ENCODE results near the gene ITGA8.
A peak's percentile ranks its signal among the peaks of the same experiment; 100 is the strongest.

ITGA8 gene

DNA sequence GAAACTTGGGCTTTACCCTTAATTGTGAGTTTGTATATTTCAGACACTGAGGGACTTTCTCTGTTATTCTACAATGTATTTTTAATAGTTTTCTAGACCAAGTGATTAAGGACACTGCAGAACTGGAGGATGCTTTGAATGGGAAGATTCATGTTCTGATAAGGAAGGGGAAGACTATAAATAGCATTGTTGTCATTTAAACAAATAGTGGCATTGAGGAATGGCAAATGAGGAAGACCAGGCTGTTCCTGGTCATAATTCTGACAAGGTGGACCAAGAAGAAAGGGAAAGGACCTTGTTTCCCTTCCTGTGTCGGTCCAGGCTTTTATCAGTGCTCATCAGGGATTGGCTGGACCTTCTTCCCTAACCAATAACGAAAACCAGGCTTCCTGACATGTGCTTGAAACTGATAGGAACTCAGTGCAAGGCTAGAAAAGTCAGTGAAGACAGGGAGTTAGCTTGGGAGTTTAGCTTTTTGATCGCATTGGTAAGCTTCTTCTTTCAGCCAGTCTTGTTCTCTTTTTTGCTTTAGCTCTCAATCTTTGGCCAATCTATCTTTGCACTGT, 116.2 kb downstream of the ITGA8 start:
- no peak for DNase-seq
- no peak overlapping the region for H3K4me3 Mint-ChIP-seq
- H3K9me3 Mint-ChIP-seq, result peaks cover 4% of the 10 kb centered on the region
- H3K27me3 Mint-ChIP-seq (ENCODE audit: low read depth, poor library complexity), result peaks cover 7% of the 10 kb centered on the region
- no peak overlapping the region for H3K27ac Mint-ChIP-seq
- peaks cover 12% of the 10 kb centered on the region for H3K4me1 Mint-ChIP-seq
- peaks cover 98% of the 10 kb centered on the region for H3K36me3 Mint-ChIP-seq (ENCODE audit: low read depth)
- no peak for TF ChIP-seq CTCF (IDR thresholded peaks at IDR 0.05)

GRCh38 chr10:15601819-15602218, 117.9 kb downstream of the ITGA8 start:
- Mint-ChIP-seq H3K27ac (no peak overlapping the region), H3K27me3 (ENCODE audit: low read depth, poor library complexity) (peaks cover 5% of the 10 kb centered on the region), H3K36me3 (ENCODE audit: low read depth) (peaks cover 100% of the 10 kb centered on the region), H3K4me3 (no peak overlapping the region), H3K9me3 (peaks cover 4% of the 10 kb centered on the region), H3K4me1 (peaks cover 27% of the 10 kb centered on the region)
- DNase-seq, result no peak
- TF ChIP-seq CTCF (IDR thresholded peaks at IDR 0.05), result no peak

- no peak for DNase-seq
- Mint-ChIP-seq H3K9me3 (no peaks in the 10 kb centered on the region), H3K4me1 (peaks cover 32% of the 10 kb centered on the region), H3K36me3 (ENCODE audit: low read depth) (peaks cover 91% of the 10 kb centered on the region), H3K27ac (no peak overlapping the region), H3K27me3 (ENCODE audit: low read depth, poor library complexity) (no peaks in the 10 kb centered on the region), H3K4me3 (no peak overlapping the region)
- no peak for TF ChIP-seq CTCF (IDR thresholded peaks at IDR 0.05)
Measured at GRCh38 chr10:15595260-15595659, 124.5 kb downstream of the ITGA8 start.

DNA sequence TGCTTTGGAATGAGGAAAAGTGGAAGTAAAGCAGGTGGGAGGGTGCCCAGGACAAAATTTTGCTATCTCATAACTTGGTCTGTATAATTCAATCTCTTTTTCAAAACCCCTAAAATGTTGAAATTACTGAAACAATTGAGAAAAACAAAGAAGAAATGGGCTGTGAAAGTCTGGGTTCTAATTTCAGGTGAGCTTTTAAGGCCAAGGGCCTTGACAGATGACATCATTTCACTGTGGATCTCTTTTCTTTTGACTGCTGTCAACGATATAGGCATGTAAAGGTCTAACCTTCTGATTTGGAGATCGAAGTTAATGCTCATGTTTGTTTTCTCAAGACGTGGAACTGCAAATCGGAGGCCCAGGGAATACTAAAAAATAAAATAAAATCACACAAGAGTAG, 127.8 kb downstream of the ITGA8 start:
- no peaks in the 10 kb centered on the region for H3K27me3 Mint-ChIP-seq (ENCODE audit: low read depth, poor library complexity)
- H3K4me1 Mint-ChIP-seq, result peaks cover 37% of the 10 kb centered on the region
- H3K4me3 Mint-ChIP-seq, result no peak overlapping the region
- no peak for DNase-seq
- TF ChIP-seq CTCF (IDR thresholded peaks at IDR 0.05), result no peak
- peaks cover 71% of the 10 kb centered on the region for H3K36me3 Mint-ChIP-seq (ENCODE audit: low read depth)
- H3K9me3 Mint-ChIP-seq, result no peaks in the 10 kb centered on the region
- H3K27ac Mint-ChIP-seq, result peak overlapping the region; percentile 83

GRCh38 chr10:15591431-15591830, 128.3 kb downstream of the ITGA8 start:
- Mint-ChIP-seq H3K36me3 (ENCODE audit: low read depth) (peaks cover 70% of the 10 kb centered on the region), H3K27ac (no peak overlapping the region), H3K4me1 (peaks cover 33% of the 10 kb centered on the region), H3K9me3 (no peaks in the 10 kb centered on the region), H3K4me3 (no peak overlapping the region), H3K27me3 (ENCODE audit: low read depth, poor library complexity) (no peaks in the 10 kb centered on the region)
- no peak for DNase-seq
- no peak for TF ChIP-seq CTCF (IDR thresholded peaks at IDR 0.05)
